Parathyroid adenoma (tissue), 2 donors: ENCODE results near the gene VEGFA.
A peak's percentile ranks its signal among the peaks of the same experiment; 100 is the strongest.

Experiments
- H2AFZ ChIP-seq: fragments of 300-600 bp; sonication (generic); one replicate; pipeline ENCODE4 v1.7.0; 2017; ENCODE audit warnings: antibody characterized with exemption, mild to moderate bottlenecking
- H3K27ac ChIP-seq: fragments of 300-600 bp; sonication (generic); one replicate; pipeline ENCODE4 v1.7.0; 2017
- H3K27me3 ChIP-seq: fragments of 300-600 bp; sonication (generic); one replicate; pipeline ENCODE4 v1.7.0; 2017; ENCODE audit warnings: low read length; ENCODE audit not compliant: control insufficient read depth, insufficient read depth
- H3K36me3 ChIP-seq: fragments of 300-600 bp; sonication (generic); one replicate; pipeline ENCODE4 v1.7.0; 2017; ENCODE audit warnings: low read length; ENCODE audit not compliant: control insufficient read depth, insufficient read depth
- H3K4me1 ChIP-seq: fragments of 300-600 bp; sonication (generic); one replicate; pipeline ENCODE4 v1.7.0; 2017; ENCODE audit warnings: control low read depth
- H3K4me2 ChIP-seq: fragments of 300-600 bp; sonication (generic); one replicate; pipeline ENCODE4 v1.7.0; 2017; ENCODE audit warnings: low read length
- H3K4me3 ChIP-seq: fragments of 300-600 bp; sonication (generic); one replicate; pipeline ENCODE4 v1.7.0; 2017; ENCODE audit warnings: low read depth, low read length
- H3K79me2 ChIP-seq: fragments of 300-600 bp; sonication (generic); one replicate; pipeline ENCODE4 v1.7.0; 2017; ENCODE audit warnings: control low read depth
- H3K9ac ChIP-seq: fragments of 300-600 bp; sonication (generic); one replicate; pipeline ENCODE4 v1.7.0; 2017; ENCODE audit warnings: mild to moderate bottlenecking
- H3K9me3 ChIP-seq: fragments of 300-600 bp; sonication (generic); one replicate; pipeline ENCODE4 v1.7.0; 2017; ENCODE audit warnings: low read length; ENCODE audit not compliant: control insufficient read depth
- TF ChIP-seq, protein P1 (sequence below): fragments of 300-600 bp; sonication (generic); IDR thresholded peaks from one replicate; pipeline ENCODE4 v1.7.0; 2017; ENCODE audit warnings: antibody characterized with exemption, mild to moderate bottlenecking
- donor health status: primary hyperparathyroidism.

VEGFA gene

DNA sequence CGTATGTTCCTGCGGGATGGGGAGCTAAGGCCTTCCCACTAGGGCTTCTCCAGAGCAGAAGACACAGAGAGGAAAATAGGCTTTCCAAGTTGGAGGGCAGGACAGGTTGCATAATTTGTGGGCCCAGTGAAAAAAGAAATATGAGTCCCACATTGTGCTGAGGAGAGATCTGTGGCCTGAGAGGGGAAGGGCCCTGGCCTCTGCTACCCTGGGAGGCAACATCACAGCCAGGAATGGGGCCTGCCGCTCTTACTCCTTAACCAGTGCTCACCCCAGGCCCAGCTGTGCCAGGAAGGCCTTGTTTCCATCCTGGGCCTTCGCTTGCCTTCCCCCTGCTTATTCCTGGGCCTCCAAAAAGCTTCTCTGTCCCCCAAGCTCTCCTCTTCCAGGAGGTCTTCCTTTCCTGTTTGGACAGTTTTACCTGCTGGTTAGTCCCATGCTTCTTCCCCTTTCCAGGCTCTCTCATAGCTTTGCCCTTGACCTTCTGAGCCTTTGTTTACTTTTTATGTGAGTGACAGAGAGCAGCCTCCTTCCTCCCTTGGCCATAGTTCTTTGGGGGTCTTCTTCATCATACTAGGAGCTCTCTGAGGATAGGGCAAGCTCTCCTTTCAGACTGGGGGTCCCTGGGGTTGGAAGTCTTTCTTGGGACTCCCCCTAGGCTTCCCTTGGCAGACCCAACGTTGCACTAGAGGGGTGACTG lies 26.2 kb upstream of the VEGFA start:
- TF ChIP-seq, protein P1, sequence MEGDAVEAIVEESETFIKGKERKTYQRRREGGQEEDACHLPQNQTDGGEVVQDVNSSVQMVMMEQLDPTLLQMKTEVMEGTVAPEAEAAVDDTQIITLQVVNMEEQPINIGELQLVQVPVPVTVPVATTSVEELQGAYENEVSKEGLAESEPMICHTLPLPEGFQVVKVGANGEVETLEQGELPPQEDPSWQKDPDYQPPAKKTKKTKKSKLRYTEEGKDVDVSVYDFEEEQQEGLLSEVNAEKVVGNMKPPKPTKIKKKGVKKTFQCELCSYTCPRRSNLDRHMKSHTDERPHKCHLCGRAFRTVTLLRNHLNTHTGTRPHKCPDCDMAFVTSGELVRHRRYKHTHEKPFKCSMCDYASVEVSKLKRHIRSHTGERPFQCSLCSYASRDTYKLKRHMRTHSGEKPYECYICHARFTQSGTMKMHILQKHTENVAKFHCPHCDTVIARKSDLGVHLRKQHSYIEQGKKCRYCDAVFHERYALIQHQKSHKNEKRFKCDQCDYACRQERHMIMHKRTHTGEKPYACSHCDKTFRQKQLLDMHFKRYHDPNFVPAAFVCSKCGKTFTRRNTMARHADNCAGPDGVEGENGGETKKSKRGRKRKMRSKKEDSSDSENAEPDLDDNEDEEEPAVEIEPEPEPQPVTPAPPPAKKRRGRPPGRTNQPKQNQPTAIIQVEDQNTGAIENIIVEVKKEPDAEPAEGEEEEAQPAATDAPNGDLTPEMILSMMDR = no peak
- no peak overlapping the region for H3K27ac ChIP-seq
- peaks cover 14% of the 10 kb centered on the region for H3K4me1 ChIP-seq
- no peak overlapping the region for H3K9ac ChIP-seq
- no peak overlapping the region for H3K4me3 ChIP-seq
- no peaks in the 10 kb centered on the region for H3K9me3 ChIP-seq
- no peaks in the 10 kb centered on the region for H3K79me2 ChIP-seq
- H2AFZ ChIP-seq = no peak overlapping the region
- no peak overlapping the region for H3K4me2 ChIP-seq
- no peaks in the 10 kb centered on the region for H3K36me3 ChIP-seq
- H3K27me3 ChIP-seq = no peaks in the 10 kb centered on the region

DNA sequence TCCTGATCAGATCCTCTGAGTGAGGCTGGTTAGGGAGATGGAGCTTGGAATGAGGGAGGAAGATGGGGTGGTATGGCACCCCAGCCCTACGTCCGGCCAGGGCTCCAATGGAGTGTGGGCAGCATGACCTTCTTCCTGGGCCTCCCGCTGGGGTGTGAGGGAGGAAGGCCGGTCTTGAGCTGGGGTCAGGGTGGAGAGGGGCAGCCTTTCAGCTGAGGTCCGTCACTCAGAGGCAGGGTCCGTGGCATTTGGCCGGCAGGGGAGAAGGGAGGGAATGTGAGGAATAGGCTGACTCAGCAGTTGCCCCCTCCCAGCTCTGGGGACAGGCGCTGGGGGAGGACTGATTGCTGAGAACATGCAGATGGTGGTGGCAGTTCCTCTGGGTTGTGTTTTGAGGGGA lies 25.5 kb upstream of the VEGFA start:
- H3K27me3 ChIP-seq = no peaks in the 10 kb centered on the region
- no peaks in the 10 kb centered on the region for H3K9me3 ChIP-seq
- no peak overlapping the region for H3K27ac ChIP-seq
- H3K4me2 ChIP-seq = no peak overlapping the region
- no peak overlapping the region for H3K9ac ChIP-seq
- no peaks in the 10 kb centered on the region for H3K36me3 ChIP-seq
- peaks cover 14% of the 10 kb centered on the region for H3K4me1 ChIP-seq
- no peak overlapping the region for H2AFZ ChIP-seq
- no peaks in the 10 kb centered on the region for H3K79me2 ChIP-seq
- TF ChIP-seq, protein P1 = no peak
- H3K4me3 ChIP-seq = no peak overlapping the region

DNA sequence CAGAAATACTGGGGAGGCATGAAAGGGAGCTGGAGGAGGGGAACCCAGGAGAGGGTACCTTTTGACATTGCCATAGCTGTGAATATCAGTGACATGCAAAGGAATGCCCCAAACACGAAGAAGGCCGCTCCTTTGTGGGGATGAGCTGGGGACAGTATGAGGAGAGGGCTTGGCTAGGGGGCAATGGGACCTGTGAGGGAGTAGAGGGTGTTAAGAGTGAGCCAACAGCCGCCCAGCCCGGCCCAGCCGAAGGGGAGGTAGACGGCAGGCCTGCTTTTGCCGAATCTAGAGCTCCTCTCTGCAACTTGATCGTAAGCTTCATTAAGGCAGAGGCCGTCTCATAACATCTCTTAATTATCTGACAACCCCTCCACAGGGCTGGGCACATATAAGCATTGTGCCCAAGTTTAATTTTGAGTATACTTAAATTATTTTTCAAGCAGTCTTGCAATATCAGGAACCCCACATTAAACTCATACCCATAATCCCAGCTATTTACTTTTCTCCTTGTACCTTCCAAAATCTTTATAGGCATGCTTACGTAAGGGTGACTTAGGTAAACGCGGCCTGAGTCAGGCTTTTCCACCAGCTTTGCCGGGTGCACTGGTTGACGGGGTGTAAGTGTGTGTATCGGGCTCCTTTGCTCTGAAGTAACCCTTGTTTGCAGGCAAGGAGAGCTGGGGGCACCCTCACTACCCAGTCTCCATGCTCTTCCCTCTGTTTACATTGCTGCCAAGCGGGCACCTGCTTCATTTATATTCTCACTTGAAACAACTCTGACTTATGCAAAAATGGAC lies 24.9 kb upstream of the VEGFA start:
- Histone ChIP-seq H3K4me3 (no peak overlapping the region), H3K4me2 (no peak overlapping the region), H3K9me3 (no peaks in the 10 kb centered on the region), H3K27ac (peak overlapping the region; percentile 18), H3K9ac (no peak overlapping the region), H2AFZ (peak overlapping the region; percentile 65), H3K79me2 (no peaks in the 10 kb centered on the region), H3K27me3 (no peaks in the 10 kb centered on the region), H3K36me3 (no peaks in the 10 kb centered on the region), H3K4me1 (peaks cover 14% of the 10 kb centered on the region)
- TF ChIP-seq, protein P1 = no peak

DNA sequence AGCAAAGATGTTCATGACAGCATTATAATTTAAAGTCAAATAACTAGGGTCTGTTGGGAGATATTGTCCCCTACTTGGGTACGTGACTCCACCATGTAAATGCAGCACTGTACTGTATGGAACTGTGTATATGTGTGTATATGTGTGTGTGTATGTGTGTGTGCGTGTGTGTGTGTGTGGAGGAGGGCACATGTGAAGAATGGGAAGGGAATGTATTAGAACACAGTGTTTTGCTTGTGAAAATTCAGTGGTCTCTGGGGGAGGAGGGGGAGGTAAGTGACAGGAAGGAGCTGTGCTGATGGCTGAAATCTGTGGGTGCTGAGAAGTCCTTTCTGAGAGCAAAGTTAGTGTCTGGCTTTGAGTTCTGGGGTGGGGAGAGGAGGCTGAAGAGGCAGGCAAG lies 23.9 kb upstream of the VEGFA start:
- no peak overlapping the region for H3K9ac ChIP-seq
- no peaks in the 10 kb centered on the region for H3K36me3 ChIP-seq
- TF ChIP-seq, protein P1 = no peak
- H3K27ac ChIP-seq = peak overlapping the region; percentile 18
- no peaks in the 10 kb centered on the region for H3K27me3 ChIP-seq
- H3K9me3 ChIP-seq = no peaks in the 10 kb centered on the region
- H3K4me1 ChIP-seq = peaks cover 14% of the 10 kb centered on the region
- H3K79me2 ChIP-seq = no peaks in the 10 kb centered on the region
- H3K4me3 ChIP-seq = no peak overlapping the region
- no peak overlapping the region for H2AFZ ChIP-seq
- H3K4me2 ChIP-seq = no peak overlapping the region
